COLO829 (cell line): ENCODE data around the gene CALR3.
"Not testable (repeated sequence)": the region's sequence is repeated elsewhere in the genome, so short reads cannot be mapped to it uniquely, and the experiment has no call there.

Source experiments
- DNase-seq: peaks from one replicate; pipeline ENCODE4 v3.0.0; 2012; ENCODE audit warnings: low spot score

CALR3 gene

DNA sequence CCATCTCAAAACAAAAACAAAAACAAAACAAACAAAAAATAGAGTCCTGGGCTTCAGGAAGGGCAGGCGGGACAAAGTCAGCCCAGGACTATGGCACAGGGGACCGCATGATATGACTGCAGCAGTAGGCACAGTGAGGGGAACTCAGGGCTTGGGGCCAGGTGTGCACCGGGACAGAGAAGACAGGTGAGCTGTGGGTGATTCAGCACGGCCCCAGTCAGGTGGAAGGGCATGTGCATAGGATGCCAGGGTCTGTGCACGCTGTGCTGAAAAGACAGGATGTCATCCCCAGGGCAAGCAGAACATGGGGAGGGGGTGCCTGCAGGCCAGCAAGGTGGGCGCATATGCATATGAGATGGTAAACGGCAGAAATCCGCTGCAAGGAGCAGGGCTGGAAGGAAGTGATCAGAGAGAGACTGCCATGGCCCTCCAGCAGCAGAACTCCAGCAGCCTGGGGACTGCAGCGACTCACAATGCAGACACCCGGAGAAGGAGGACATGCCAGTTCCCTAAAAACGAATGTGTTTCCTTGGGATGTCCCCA is 39.2 kb downstream of the CALR3 start:
- DNase-seq = no peak

DNA sequence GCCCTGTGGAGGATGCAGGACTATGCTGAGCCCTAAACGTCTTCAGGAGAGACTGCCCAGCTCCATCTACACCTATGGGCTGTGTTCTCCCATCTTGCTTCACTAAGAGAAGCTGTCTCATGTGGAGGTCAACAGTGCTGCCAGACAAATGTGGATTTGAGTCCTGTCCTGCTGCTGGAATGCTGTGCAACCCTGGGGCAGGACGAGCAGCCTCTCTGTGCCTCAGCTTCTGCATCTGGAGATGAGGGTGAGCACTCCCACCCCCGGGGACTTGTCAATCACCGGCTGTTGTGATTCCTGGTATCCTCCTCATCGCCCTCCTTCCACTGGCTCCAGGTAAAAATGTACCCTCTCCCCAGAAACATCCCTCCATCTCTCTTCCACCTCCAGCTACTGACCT is 40.5 kb downstream of the CALR3 start:
- DNase-seq = no peak

DNA sequence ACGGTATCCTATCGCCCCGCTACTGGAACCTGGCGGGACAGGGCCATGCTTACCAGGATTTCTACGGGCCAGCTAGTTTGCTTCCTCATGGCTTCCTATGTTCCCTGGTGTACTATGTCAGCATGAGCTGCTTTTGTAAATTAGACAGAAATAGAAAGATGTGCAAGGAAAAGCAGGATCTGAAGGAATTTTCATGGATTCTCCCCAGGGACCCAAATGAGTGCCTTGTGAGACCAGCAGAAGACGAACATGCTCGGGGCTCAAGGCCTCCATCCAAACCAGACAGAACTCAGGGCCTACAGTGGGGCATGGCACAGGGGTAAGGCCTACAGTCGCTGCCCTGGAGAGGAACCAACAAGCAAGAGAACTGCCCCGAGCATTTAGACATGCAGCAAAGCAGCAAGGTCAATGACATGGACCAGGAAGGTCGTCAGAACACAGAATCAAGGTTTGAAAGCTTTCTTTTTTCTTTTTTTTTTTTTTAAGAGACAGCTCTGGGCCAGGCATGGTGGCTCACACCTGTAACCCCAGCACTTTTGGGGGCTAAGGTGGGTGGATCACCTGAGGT is 41.5 kb downstream of the CALR3 start:
- DNase-seq = no peak

DNA sequence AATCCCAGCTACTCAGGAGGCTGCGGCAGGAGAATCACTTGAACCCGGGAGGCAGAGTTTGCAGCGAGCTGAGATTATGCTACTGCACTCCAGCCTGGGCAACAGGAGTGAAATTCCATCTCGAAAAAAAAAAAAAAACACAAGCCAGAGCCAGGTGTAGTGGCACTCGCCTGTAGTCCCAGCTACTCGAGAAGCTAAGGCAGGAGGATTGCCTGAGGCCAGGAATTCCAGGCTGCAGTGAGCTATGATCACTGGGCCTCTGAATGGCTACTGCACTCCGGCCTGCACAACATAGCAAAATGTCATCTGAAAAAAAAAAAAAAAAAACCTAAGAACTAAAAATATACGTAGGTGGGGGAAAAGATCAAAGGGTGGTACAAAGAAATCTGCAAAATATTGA is 43.6 kb downstream of the CALR3 start:
- no peak for DNase-seq

DNA sequence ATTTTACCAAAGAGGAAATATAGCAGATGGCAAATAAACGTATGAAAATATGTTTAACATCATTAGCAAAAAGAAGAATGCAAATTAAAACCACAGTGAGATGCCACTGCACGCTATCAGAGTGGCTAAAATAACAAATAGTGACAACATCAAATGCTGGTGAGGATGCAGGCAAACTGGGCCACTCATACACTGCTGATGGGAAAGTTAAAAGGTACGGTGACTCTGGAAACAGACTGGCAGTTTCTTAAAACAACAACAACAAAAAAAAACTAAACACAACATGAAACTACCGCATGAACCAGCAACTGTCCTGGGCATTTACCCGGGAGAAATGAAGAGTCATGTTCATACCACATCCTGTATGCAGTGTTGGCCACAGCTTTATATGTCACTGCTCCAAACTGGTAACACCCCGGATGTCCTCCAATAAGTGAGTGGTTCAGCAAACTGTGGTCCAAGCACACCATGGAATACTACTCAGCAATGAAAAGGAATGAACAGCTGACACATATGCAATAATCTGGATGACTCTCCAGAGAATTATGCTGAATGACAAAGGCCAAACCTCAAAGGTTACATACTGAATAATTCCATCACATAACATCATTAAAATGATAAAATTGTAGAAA is 46.5 kb downstream of the CALR3 start:
- DNase-seq = no peak

DNA sequence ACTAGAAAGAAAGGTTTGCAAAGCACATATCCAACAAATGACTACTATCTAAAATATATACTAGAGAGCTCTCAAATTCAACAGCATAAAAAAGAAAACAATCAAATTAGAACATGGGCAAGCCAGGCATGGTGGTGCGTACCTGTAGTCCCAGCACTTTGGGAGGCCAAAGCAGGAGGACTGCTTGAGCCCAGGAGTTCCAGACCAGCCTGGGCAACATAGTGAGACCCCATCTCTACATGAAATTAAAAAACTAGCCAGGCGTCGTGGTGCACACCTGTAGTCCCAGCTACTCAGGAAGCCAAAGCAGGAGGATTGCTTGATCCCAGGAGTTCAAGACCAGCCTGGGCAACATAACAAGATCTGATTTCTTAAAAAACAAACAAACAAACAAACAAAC is 47.1 kb downstream of the CALR3 start:
- not testable (repeated sequence) for DNase-seq

DNA sequence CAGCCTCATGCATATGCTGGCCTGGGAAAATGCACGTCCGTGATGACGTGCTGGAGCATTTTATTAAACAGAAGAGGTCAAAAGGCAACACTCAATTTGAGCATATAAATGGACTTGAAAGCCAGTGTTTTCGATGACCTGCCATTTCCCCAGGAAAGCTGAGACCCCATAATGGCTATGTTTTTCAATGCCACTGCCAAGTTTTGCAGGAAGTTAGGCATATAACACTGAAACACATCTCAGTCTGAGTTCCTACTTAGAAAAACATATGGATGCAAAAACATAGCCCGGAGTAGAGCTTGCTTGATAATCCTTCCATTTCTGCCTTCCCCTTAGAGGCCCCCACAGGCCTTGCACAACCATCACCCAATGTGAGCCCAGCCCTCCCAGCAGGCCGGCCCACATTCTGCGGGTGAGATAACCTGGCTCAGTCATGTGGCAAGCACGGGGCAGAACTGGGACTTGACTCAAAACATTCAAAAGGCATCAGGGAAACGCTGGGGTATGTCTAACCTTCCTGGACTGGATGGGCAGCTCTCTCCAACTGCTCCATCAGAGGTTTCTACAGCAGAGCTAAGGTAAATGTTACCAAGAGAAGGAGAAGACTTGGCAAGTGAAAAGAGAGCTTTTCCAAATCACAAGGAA is 49.1 kb downstream of the CALR3 start:
- DNase-seq = peak; percentile 50

DNA sequence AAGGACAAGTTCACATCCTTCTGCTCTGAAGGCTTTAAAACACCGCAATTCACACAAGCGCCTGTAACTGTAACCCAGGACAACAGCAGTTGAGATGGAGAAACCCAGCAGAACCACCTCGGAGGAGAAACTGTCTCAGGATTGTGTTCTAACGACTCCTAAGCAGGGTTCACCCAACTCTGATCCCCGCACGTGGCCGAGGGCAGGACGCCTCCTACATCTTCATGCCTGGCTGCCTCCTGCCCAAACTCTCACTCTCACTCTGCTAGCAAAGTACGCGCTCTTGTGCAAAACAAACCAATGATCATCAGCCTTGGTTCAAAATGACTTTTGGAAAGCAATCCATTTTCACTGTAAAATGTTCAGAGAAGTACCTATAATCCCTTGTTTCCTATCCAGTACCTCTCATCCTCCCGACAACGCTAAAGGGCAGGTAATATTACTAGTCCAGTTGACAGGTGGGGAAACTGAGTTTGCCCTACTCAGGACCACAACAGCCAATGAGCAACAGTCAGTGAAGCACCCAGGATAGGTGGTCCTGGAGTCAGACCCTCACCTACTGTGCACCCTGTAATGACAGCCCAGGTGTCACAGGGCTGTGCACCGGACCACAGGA is 49.8 kb downstream of the CALR3 start:
- DNase-seq = no peak

DNA sequence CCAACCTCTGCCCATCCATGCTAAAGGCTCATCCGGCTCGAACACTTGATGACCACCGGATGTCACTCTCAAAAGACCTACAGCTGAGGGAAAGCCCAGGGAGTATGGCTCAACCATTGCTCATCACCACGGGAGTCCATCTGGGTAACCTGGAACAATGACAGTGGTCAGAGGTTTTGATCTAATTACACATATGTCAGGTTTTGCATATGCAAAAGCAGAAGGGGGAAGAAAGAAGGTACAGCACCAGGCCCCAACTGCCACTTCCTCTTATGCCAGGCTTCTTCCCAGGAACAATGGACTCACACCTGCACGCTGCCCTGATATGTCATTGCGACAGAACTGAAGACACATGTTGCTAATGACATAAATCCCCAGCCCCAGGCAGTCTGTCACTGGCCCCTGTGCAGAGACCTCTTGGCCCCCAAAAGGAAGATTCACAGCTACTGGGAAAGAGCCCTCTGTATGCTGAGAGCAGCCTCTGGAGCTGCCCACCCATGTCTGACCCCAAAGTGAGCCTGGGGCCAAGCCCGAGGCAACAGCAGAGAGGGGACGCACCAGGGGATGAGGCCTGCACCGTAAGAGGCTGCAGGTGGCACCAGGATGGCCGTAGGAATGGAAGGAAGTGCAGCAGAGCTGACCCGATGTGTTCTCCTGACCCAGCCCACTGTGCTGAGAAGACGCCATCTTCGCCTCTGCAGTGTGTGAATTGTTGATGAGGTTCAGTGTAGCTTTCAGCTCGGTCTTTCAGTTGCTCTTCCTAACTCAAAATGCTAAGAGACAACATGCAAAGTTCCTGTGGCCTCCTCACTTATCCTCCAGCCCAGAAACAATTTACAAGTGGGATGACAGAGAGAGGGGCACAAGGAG is 50.5 kb downstream of the CALR3 start:
- DNase-seq = no peak

DNA sequence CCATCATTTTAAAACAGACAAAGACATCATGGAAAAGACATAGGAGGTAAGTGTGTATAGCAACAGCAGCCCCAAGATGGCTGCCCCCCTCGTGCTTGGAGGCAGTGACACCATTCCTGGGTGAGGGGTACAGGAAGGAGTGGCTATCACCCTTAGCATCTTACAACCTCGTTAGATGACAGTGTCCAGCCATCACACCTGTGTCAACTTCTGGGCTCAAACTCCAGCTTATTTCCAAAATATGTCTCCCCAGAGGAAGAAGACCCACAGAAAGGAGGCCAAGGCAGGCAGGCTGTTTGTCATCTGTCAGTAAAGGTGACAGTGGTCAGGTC is 51.7 kb downstream of the CALR3 start:
- DNase-seq = no peak

DNA sequence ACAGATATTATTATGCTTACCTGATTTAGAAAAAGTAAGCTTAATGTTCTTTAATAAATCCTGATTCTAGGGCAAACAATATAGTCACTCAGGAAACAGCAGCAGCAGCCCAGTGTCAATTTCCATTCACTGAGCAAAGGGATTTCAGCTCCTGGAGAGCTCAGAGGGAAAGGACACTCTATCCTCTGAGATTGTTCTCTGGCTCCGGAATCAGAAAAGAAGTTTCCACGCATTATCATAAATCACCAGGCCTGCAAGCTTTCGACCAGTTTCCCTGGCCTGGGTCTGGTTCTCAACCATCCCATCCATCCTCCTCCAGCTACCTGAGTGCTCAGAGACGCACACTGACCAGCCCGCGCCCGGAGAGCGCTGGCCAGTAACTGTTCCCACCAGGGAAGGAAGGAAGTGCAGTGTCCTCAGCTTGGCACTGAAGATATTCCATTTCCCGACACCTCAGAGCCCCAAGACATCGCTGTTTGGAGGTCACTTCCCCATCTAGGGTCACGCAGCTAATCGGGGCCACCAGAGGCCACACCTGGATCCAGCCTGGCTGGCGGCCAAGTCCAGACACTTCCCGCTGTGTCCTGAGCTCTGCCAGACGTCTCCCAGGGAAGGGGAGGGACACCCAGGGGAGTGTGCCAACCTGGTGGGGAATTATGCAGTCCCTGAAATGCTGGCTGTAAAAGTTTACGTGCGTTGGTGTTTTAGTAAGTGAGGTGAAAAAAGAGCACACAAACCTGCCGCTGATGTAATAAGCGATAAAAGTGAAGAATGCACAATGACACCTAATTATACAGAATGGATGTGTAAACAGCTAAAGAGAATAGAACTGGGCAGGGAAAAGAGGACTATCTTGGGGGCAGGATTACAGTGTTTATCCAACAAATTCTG is 53.3 kb downstream of the CALR3 start:
- DNase-seq = no peak

DNA sequence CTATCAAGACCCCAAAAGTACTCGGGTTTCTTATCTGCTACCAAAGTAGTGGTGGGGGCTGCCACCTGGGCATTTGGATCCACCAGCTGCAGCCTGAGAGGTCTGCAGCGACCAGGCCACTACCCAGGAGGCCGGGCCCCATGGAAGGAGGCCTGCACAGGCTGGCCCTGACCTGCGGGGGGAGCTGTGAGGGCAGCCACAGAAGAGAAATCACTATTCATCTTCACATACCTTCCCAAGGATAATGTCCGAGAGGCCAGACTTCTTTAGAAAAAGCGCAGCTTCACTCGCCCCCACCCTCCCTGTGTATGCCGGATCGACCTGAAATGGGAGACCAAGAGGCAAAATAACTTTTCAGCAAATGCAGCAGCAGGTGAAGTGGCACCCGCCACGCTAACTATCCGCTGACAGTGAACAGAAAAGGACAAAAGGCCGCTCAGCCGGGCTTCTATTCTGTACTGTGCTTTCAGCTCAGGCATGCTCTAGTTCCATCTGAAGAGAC is 54.3 kb downstream of the CALR3 start:
- DNase-seq = no peak

DNA sequence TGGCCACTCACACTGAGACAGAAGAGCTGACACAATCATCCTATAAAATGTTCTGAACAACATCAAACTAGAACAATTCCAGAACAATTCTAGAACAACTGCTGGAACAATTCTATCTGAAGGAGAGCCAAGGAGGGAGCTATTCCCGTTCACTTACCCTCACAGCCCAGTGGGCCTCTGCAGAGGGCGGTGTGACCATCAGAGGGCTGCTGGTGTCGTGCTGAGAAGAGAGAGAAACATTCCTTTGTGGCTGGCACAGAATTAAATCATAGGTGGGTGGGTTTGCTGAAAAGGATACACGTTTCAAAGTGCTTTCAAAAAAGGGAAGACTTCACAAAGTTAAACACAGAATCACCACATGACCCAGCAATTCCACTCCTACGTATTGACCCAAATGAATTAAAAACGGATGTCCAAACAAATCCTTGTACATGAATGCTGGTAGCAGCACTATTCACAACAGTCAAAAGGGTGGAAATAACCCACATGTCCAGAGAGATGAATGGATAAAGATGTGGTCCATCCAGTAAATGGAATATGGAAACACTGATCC is 59.1 kb downstream of the CALR3 start:
- no peak for DNase-seq

DNA sequence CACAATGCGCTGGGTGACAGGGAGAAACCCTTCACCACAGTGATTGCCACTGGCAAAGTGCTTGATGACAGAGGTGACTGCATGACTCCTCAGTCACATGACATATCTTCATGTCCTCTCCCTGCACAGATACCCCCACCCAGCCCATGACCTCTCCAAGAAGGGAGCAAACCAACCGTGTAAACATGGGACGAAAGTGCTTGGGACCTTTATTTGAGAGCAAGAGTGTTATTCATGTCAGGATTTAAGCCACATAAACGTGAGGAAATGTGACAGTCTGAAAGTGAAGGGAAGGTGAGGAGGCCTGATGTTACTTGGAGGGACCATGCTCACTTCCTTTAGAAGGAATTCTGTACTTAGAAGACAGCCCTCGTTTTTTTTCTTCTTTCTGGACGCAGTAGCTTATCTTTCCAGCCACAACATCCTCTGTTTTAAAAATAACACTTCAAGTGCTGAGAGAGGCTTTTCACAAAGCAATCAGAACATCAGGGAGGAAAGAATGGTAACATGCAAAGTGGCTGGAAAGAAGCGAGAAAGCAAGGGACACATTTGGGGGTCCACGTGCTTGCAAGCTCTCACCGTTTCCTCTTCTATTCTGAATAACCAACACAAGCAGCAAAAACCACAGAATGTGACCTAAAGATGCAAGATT is 59.8 kb downstream of the CALR3 start:
- no peak for DNase-seq

DNA sequence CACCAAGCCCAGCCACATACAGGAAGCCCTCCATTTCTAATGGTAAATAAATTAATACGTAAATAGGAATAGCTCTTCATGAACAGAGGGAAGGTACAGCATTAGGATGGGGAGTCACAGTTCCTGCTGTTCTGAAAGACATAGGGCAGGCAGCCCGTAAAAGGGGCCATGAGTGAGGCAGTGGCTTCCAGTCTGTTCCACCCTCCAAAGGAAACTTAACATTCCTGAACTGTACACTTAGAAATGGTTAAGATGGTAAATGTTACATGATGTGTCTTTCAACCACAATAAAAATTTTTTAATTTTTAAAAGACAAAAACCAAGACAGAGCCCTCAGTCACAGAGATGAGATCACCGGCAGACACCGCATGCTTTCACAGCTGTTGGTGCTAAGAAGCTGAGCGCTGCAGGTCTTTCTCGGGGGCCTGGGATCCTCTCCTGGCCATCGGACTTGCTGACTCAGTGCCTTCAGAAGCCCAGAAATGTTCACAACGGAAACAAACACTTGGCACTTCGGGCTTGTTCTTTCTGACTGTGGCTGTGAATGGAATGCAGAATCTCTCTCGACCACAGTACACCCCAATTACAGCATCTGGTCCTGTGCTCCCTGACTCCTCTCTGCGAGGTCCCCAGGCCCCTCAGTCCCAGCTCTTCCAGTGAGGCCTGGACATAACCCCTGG is 60.6 kb downstream of the CALR3 start:
- DNase-seq = no peak

DNA sequence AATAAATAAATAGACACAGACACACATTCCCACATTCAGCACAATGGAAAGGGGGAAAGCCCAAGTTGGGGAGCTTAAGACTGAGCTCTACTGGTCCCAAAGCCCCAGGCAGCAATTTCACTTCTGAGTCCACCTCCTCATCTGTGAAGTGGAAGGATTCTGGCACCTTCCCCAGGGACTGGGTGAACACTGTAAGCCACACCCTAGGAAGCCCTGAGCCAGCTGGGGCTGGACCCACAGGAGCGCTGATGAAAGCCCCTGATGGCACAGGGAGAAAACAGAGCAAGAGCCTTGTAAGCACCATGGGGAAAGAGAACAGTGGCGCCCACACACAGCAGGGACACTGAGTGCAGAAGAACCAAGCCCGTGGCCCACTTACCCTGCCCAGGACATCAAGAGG is 62.0 kb downstream of the CALR3 start:
- no peak for DNase-seq

DNA sequence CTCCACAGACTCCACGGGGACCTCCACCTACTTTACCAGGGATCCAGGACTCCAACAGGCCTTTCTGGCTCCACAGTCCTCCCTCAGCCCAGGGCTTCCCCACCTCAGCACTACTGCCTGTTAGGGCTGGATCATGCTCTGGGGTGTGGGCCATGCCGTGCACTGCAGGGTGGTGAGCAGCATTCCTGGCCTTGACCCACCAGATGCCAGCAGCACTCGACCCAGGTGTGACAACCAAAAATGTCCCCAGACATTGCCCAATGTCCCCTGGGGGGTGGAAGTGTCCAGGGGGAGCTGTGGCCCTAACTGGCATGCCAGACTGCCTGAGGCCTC is 66.2 kb downstream of the CALR3 start:
- no peak for DNase-seq

DNA sequence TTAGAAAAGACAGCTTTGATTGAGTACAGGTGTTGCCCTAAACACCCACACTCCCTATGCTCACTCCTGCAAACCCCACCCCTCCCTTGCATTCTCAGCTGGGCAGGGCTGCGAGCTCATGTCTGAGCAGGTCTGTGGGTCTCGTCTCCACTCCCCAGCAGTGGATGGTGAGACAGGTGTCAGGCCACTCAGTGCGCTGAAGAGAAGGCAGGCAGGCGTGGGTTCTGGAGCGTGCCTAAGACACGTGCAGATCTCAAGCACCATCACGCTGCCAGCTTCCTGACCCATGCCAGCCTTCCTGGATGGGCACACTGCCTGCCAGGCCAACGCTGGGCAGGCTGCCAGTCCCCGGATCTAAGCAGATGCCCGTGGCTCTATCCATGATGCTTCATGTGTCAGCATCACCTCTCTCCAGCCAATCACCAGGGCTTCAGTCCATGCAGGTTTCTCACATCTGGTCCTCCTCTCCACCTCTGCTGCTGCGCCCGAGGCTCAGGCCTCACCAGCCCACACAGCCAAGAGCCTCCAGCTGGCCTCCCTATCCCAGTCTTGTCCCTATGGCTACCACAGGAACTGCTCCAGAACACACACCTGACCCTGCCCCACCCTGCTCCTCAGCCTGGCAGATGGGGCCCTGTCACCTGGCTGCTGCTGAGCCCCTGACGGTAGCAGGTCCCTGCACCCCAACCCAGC is 66.8 kb downstream of the CALR3 start:
- no peak for DNase-seq
